Omental fat pad (tissue), 4 donors: ENCODE results near the gene MBP. TPM values are rescaled to one million over a fixed set of nuclear protein-coding genes. Genes with fewer than 3 reads are reported as not detected.

ENCODE experiments used
- ATAC-seq: fragments of 150-250 bp; one replicate; pipeline ENCODE4 v1.9.1; 2016; ENCODE audit warnings: mild to moderate bottlenecking, moderate library complexity; ENCODE audit not compliant: low FRiP score
- DNase-seq: peaks from one replicate; pipeline ENCODE4 v3.0.0-alpha.2; 2019; ENCODE audit warnings: low spot score
- CTCF ChIP-seq, 3 donors: fragments of 450-650 bp; IDR thresholded peaks; one replicate each; pipeline ENCODE4 v1.5.1; 2016 to 2017; ENCODE audit warnings: antibody characterized with exemption in 3 of 3, mild to moderate bottlenecking in 3 of 3, moderate library complexity in 2 of 3
- total RNA-seq, 4 donors: library from RNA; depleted of rRNA; stranded (reverse); fragments of >200 nt; gene quantifications; one replicate each; pipeline ENCODE4 v1.1.0, GENCODE V29; 2016

MBP gene
- total RNA-seq, 4 donors from 2014 or later = 27.4 to 50.9 (median 36.0) TPM

- no peak for TF ChIP-seq CTCF (IDR thresholded peaks at IDR 0.05)
- no peak for ATAC-seq
- no peak for DNase-seq
These were observed 50.1 kb downstream of the MBP start for GRCh38 chr18:77082316-77082955.

DNA sequence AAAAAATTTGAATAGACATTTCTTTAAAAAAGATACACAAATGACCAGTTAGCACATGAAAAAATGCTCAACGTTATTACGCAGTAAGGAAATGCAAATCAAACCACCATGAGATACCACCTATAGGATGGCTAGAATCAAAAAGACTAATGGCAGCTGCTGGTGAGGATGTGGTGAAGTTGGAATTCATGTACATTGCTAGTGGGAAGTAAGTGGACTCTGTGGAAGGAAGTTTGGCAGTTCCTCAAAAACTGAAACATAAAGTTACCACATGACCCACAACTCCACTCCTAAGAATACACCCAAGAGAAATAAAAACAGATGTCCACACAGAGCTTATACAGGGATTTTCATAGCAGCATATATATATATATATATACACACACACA lies 51.2 kb downstream of the MBP start:
- no peak for TF ChIP-seq CTCF (IDR thresholded peaks at IDR 0.05)
- no peak for DNase-seq
- ATAC-seq = no peak

DNA sequence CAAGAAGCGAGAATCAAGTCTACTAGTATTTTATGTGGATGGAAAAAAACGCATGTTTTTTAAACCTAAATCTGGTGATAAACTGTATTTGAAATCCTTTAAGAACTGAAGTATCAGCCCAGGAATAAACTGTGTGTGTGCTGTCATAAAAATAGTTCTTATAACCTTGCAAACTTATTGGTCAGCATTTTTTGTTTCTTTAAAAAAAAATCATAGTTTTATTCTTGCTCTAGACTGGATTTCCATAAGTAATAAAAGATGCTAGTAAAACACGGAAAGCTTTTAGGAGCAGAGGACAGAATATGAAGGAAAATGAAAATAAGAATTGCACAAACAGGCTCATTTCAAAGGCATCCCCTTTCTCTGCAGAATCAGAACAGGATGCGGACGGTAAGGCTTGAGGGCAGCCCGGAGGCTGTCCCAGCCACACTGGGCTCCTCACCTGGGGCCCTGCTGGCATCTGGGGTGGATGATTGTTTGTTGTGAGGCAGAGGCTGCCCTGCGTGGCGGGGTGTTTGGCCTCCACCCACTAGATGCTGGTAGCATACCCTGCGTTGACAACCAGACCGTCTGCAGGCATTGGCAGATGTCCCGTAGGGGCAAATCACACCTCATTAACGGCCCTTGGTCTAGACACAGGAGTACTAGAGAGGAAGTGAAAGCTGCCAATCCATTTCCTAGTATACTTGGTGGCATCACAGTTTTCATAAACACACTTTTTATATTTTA lies 52.5 kb downstream of the MBP start:
- no peak for DNase-seq
- no peak for TF ChIP-seq CTCF (IDR thresholded peaks at IDR 0.05)
- no peak for ATAC-seq

DNA sequence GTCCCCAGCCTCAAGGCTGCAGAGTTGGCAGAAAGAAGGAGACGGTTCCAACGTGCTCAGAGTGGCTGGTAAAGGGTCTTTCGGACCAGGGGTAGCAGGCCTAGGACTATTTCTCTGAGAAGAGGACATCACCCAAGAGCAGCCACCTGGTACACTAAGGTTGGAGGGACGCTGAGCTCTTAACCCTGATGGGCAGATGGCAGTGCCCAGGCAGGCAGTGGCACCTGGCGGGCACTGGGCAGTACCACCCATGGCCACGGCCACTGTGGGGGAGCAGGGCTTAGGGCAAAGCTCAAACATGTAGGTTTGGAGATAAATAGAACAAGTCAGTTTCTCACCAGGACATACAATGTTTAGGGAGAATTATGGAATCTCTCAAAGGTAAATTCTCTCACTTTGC lies 53.5 kb downstream of the MBP start:
- DNase-seq (no peak), ATAC-seq (no peak)
- no peak for TF ChIP-seq CTCF (IDR thresholded peaks at IDR 0.05)

- no peak for DNase-seq
- ATAC-seq = no peak
- no peak for TF ChIP-seq CTCF (IDR thresholded peaks at IDR 0.05)
These were observed 53.9 kb downstream of the MBP start for GRCh38 chr18:77078690-77079070.

GRCh38 chr18:77077941-77078689 lies 54.5 kb downstream of the MBP start:
- no peak for ATAC-seq
- TF ChIP-seq CTCF (IDR thresholded peaks at IDR 0.05) = no peak
- DNase-seq = no peak
